Left forelimb (tissue), 1 donor: Measurements from ENCODE around the gene FGR.
A peak's percentile ranks its signal among the peaks of the same experiment; 100 is the strongest.

ENCODE experiments used
- DNase-seq: peaks from one replicate; pipeline ENCODE4 v3.0.0-alpha.2; 2018; ENCODE audit warnings: low spot score

FGR gene

DNA sequence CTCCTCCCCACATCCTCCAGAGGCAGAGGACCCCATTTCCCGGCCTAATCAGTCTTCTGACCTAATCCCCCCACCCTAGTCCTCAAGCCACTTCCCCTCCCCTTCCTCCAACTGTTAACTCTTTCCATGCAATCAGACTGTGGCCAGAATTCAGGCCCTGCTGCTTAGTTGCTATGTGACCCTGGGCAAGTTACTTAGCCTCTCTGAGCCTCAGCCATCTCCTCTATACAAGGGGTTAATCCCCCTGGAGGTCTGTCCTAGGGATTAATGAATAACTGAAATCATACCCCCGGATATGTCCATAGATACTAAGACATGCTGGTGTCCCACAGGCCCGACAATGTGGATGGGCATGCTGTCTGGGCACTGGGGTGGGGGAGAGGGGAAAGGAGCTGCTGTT, 49.3 kb downstream of the FGR start:
- no peak for DNase-seq

GRCh38 chr1:27584453-27584852, 50.5 kb downstream of the FGR start:
- DNase-seq = no peak

- DNase-seq = no peak
Measured at GRCh38 chr1:27583479-27583878, 51.5 kb downstream of the FGR start.

DNA sequence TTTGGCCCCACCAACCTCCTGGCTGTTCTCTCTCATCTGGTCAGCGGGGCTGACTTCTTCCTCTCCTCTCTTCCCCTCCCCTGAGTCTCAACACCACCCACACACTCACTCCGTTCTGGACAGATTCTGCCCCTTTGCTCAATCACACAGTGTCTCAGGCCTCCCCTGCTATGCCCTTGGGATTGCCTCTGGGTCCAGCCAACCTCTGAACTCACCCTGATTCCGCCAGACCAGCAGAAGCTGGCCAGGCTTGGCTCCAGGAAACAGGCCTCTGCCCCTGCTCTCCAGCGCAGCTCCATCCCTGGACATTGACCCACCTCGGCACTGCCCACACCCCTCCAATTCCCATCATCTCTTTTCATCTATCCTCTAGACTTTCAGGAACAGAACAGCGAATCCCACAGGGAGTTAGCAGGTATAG, 53.2 kb downstream of the FGR start:
- no peak for DNase-seq

- no peak for DNase-seq
Measured at GRCh38 chr1:27577504-27578188, 57.3 kb downstream of the FGR start.

DNA sequence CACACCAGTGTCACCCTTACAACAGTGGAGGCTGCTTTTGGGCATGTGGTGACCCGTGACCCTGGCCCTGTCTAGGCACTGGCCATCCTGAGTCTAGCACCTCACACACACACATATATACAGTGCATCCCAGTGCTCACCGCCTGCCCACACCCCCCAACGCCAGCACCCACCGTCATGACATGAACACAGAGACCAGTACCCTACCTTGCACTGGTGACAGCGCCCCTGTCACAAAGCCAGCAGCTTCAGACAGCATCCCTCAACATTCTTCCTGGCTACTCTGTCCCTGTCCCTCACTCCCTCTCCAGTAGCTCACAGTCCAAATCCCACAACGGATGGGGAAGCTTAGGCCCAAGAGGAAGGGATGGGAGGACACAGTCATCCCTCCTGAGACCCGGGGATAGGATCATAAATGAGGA, 58.2 kb downstream of the FGR start:
- DNase-seq = no peak

DNA sequence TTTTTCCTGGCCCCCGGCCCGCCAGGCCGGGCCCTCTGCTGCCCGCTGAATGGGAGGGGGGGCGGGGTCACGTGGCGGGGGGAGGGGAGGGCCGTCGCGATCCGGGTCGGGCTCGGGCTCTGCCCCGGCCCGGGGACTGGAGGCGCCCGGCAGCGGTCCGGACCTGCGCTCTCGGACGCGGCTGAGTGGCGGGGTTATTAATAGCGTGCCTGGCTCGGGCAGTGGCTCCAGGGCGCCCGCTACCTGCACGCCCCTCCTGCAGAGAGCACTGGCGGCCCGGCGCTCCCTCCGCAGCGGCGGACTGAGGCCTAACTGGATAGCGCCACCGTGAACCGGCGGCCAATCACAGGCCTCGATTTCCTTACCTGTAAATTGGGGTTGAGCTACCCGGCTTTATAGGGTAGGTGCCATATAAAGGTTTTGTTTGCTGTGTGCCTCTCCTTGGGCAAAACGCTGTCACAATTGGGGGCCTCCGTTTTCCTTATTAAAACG, 59.1 kb downstream of the FGR start:
- no peak for DNase-seq

DNA sequence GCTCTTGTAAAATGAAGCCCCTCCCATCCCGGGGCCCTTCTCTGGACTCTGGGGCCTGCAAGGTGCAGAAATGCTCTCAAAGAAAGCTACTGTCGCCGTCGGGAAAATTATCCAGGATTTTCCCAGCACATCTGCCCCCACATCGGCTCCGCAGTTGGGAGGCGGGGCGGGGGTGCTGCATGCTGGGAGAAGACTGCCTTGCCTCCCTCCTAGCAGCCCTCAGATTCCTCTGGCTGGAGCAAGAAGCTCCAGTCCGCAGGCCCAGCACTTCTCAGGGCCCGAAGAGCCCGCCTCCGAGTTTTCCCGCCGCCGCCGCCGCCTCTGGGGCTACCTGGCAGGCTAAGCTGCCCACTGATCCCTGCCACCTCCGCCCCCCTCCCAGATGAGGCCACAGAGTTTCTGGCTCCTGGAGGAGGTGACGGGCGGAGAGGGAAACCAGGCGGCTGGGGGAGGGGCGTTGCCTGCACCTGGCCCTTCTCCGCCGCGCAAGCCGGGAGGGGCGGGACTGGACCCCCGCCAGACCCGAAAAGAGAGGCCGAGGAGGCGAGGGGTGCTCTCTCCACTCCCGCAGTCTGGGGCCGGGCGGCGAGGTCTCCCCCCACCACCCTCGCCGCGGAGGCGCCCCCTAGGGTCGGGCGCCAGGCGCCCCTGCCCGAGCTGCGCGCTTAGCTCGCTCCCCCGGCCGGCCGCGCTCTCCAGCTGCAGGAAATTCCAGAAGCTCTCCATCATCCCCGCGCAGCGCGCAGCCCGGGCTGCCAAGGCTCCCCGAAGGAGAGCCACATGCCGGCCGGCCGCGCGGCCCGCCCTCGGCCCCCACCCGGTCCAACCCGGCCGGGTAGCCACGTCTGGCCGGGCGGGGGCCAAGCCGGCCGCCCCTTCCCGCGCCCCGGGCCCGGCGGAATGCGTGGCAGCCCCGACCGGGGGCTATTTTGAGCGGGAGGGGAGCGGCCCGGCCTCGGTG, 59.8 kb downstream of the FGR start:
- peak; percentile 89 for DNase-seq

- no peak for DNase-seq
Measured at GRCh38 chr1:27574001-27574781, 60.8 kb downstream of the FGR start.

DNA sequence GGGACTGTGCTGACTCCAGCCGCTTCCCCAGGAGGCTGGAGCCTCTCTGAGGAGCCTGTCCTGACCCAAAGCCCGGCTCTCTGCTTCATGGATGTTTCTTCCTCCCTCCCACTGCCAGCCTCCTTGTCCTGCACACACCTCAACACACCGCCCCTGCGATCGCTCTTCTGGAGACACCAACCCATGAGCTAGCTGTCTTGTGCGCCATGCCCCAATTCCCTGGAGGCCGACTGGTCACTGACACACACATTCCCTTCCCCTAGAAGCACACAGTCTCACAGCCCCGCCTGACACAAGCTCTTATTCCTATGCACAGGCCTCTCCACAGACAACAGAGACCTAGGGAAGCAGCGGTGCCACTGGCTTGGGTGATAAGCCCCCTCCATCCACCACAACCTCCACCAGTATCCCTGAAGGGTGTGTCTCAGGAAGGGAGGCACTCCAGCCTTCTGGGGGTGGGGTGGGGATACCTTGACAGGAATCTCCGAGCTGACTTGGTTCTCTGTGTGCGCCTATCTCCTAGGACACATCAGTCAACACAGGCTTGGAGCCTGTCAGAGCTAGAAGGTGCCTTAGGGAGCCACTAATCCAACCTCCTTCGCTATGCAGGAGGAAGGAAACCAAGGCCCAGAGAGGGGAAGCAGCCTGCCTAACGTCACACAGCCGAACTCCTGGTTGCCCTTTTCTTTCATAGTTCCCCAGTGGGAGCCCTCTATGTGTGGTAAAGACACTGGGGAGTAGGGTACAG, 62.1 kb downstream of the FGR start:
- no peak for DNase-seq

- DNase-seq = no peak
Measured at GRCh38 chr1:27572019-27572678, 62.8 kb downstream of the FGR start.

DNA sequence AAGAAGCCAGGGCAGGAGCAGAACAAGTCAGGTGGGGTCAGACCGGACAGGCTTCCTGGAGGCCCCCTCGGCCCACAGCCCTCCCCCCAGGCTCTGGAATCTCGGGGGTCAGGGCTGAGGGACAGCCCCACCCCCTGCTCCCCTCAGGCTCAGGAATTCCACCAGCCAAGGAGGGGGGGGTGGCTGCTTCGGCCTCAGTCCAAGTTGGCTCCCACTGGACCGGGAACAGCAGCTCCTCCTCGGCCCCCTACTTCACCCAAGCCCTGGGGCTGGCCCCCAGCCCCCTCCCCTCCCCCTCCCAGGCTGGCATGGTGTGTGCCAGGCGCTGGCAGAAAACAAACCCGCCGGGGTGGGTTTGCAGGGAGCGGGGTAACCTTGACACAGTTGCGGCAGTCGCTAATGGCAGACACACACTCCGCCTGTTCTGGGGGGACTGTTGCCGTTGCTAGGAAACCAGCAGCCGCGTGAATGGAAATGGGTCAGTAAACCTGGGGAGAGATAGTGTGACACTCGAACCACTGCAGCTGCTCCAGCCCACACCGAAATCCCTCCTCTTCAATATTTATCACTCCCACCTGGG, 63.5 kb downstream of the FGR start:
- no peak for DNase-seq

DNA sequence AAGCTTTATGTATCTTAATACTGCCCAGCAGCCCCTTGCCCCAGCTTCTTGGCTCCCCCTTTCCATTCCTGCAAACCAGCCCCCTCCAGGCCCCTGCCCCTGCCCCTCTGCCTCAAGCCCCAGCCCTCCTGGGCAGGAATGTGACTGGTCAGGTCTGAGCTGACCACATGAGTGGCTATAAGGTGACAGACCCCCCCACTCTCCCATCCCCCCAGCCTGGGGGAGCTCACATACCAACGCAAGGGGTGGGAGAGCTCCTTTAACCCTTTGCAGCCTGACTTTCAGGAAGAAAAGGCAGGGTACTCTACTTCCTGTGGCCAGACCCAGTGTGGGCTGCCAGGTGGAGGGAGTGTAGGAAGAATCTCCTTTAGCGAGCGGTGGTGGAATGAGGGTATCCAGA, 64.2 kb downstream of the FGR start:
- DNase-seq = no peak

DNA sequence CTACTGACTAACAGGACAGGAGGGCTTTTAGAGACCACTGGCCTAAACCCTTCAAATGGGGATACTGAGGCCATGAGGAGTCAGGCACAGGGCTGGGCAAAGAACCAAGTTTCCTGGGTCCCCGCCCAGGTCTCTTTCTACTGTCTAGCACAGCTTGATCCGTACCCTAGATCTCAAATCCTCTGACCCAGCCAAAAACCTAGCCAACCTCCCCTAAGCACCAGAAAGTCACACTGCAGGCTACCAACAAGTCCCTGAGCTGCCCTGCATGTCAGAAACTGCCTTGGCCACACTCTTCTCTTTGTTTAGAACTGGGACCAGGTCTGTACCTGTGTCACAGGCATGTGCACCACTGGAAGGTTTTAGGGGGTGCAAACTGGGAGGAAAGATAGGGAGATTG, 64.6 kb downstream of the FGR start:
- DNase-seq = no peak

- no peak for DNase-seq
Measured at GRCh38 chr1:27569506-27570291, 65.3 kb downstream of the FGR start.

GRCh38 chr1:27569088-27569460, 65.9 kb downstream of the FGR start:
- DNase-seq = no peak

DNA sequence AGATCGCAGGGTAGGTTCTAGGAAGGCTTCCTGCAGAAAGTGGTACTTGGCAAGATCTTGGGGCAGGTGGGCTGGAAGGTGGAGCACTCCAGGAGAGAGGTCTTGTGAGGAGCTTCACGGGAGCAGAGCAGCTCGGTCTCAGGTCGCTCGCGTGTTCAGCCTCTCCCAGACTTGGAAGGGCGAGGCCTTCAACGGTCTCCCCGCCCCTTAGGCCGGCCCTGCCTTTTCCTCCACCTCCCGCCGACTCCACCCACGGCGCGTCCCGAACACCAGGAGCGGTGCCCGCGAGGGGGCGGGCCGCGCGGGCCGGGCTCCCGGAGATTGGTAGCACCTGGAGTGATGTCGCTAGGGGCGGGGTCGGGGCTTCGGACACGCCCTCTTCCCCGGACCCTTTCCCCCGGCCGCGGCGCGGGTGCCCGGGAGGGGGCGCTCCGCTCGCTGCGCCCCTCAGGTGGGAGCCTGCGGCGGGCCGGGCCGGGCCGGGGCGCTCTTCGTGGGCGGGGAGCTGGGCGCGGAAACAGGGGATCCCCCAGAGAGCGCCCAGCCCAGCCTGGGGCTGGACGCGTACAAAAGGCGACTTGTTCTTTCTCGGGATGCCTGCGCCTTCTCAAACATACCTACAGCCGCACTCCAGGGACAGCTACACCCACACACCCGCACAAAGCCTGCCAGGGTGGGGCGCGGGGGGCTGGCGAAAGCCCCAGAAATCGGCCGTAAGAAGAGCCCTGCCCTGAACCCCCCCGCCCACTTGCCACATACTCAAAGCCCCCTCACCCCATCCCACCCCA, 66.5 kb downstream of the FGR start:
- DNase-seq = peak; percentile 91

GRCh38 chr1:27567971-27568299, 67.0 kb downstream of the FGR start:
- DNase-seq = no peak

DNA sequence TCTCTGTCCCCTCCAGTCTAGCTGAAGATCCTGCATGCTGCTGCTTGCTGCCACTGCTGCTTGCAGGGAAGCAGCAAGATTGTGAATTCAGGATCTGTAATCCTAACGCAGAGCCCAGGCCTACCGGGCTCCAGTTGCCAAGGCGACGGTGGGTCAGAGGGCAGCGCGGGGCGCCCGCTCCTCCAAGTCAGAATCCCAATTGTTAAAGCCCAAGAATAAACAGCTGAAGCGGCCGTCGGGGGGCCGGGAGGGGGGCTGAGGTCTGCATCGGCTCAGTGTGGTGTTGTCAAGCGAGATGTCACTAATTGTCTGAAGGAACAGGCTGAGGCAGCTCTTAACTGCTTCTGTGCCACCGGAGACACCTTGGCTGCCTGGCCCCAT, 67.8 kb downstream of the FGR start:
- no peak for DNase-seq
